CD4-positive, alpha-beta T cell treated with Interleukin-15 for 4 hours (primary cell): ENCODE data around the gene TKTL1.
"Not testable (repeated sequence)": the region's sequence is repeated elsewhere in the genome, so short reads cannot be mapped to it uniquely, and the experiment has no call there.

Experiments
- DNase-seq: peaks from one replicate; pipeline ENCODE4 v3.0.0-alpha.2; 2020; ENCODE audit warnings: low spot score

The TKTL1 gene

GRCh38 chrX:154295664-154296310, at the start of gene TKTL1:
Gene TKTL1 (plus strand): TSS chrX:154295795. CDS start chrX:154295860, 65 bp downstream.
- no peak for DNase-seq

- DNase-seq, result not testable (repeated sequence)
Measured at GRCh38 chrX:154247377-154248045, 48.1 kb upstream of the TKTL1 start.

GRCh38 chrX:154248076-154248475, 47.5 kb upstream of the TKTL1 start:
- not testable (repeated sequence) for DNase-seq

- DNase-seq, result not testable (repeated sequence)
Measured at GRCh38 chrX:154257282-154257681, 38.3 kb upstream of the TKTL1 start, which contains the start of gene OPN1MW3. Gene OPN1MW3 (plus strand): TSS chrX:154257582. CDS start chrX:154257620, 38 bp downstream.

GRCh38 chrX:154258711-154259110, 36.9 kb upstream of the TKTL1 start:
- not testable (repeated sequence) for DNase-seq

GRCh38 chrX:154263072-154263471, 32.5 kb upstream of the TKTL1 start:
- not testable (repeated sequence) for DNase-seq

GRCh38 chrX:154269245-154269644, 26.4 kb upstream of the TKTL1 start:
- DNase-seq, result not testable (repeated sequence)

GRCh38 chrX:154284489-154285338, 10.9 kb upstream of the TKTL1 start:
- not testable (repeated sequence) for DNase-seq

GRCh38 chrX:154286406-154286805, 9.2 kb upstream of the TKTL1 start:
- DNase-seq, result not testable (repeated sequence)

GRCh38 chrX:154294791-154295574, 612 bp upstream of the TKTL1 start, which contains the start of gene TEX28:
Gene TEX28 (minus strand): TSS chrX:154295124. CDS start chrX:154292117, 3,007 bp downstream.
- no peak for DNase-seq

- no peak for DNase-seq
Measured at GRCh38 chrX:154296731-154297130, 1.1 kb downstream of the TKTL1 start.

- DNase-seq, result no peak
Measured at GRCh38 chrX:154298312-154298711, 2.7 kb downstream of the TKTL1 start.

- no peak for DNase-seq
Measured at GRCh38 chrX:154300816-154301215, 5.2 kb downstream of the TKTL1 start.

GRCh38 chrX:154302998-154303397, 7.4 kb downstream of the TKTL1 start:
- DNase-seq, result not testable (repeated sequence)

- no peak for DNase-seq
Measured at GRCh38 chrX:154303476-154303875, 7.9 kb downstream of the TKTL1 start.

GRCh38 chrX:154304846-154305245, 9.3 kb downstream of the TKTL1 start:
- no peak for DNase-seq

- no peak for DNase-seq
Measured at GRCh38 chrX:154305541-154306205, 10.1 kb downstream of the TKTL1 start.

- DNase-seq, result no peak
Measured at GRCh38 chrX:154307202-154307601, 11.6 kb downstream of the TKTL1 start.

- peak; percentile 84 for DNase-seq
Measured at GRCh38 chrX:154308108-154308946, 12.7 kb downstream of the TKTL1 start.
